Mesenchymal stem cell (in vitro differentiated cells and primary cell): ENCODE measurements around the gene CD27.

ENCODE experiments used
- DNase-seq: peaks from one replicate; pipeline ENCODE4 v3.0.0-alpha.2; 2013
- H2AFZ ChIP-seq: one replicate; pipeline ENCODE4 v1.6.1; 2013; ENCODE audit warnings: low read depth, mild to moderate bottlenecking, control low read depth, inconsistent platforms, low read length, moderate library complexity
- H2AK5ac ChIP-seq: 2 replicates; pipeline ENCODE4 v1.6.1; 2013; ENCODE audit warnings: low read length, moderate library complexity, mild to moderate bottlenecking, inconsistent platforms; ENCODE audit not compliant: severe bottlenecking
- H2BK120ac ChIP-seq: one replicate; pipeline ENCODE4 v1.6.1; 2013; ENCODE audit warnings: low read depth, mild to moderate bottlenecking, inconsistent platforms, low read length, moderate library complexity
- H2BK12ac ChIP-seq, 2 experiments: one replicate each; pipeline ENCODE4 v1.6.1; 2013; ENCODE audit warnings: inconsistent platforms in 2 of 2, low read length in 2 of 2, mild to moderate bottlenecking in 2 of 2, moderate library complexity in 2 of 2, control low read depth in 1 of 2
- H2BK15ac ChIP-seq: one replicate; pipeline ENCODE4 v1.6.1; 2013; ENCODE audit warnings: mild to moderate bottlenecking, low read depth, inconsistent platforms; ENCODE audit not compliant: poor library complexity, severe bottlenecking
- H2BK5ac ChIP-seq: 2 replicates; pipeline ENCODE4 v1.6.1; 2013; ENCODE audit warnings: low read depth, mild to moderate bottlenecking, low read length, control low read depth, inconsistent platforms; ENCODE audit not compliant: poor library complexity, severe bottlenecking
- H3K14ac ChIP-seq, 2 experiments: one replicate each; pipeline ENCODE4 v1.6.1; 2013; ENCODE audit warnings: inconsistent platforms in 2 of 2, low read length in 2 of 2, control low read depth in 1 of 2, mild to moderate bottlenecking in 1 of 2, moderate library complexity in 1 of 2
- H3K18ac ChIP-seq, 2 experiments: one replicate each; pipeline ENCODE4 v1.6.1; 2013; ENCODE audit warnings: inconsistent platforms in 2 of 2, low read length in 2 of 2, control low read depth in 1 of 2, low read depth in 1 of 2, mild to moderate bottlenecking in 1 of 2
- H3K23ac ChIP-seq, 2 experiments: one replicate each; pipeline ENCODE4 v1.6.1; 2013; ENCODE audit warnings: inconsistent platforms in 2 of 2, low read length in 2 of 2, mild to moderate bottlenecking in 2 of 2, moderate library complexity in 2 of 2, control low read depth in 1 of 2
- H3K27ac ChIP-seq: 2 replicates; pipeline ENCODE4 v1.5.1; 2013; ENCODE audit warnings: mild to moderate bottlenecking, moderate library complexity, low read length, control low read depth, inconsistent platforms; ENCODE audit not compliant: poor library complexity, severe bottlenecking
- H3K27me3 ChIP-seq, 2 experiments: 2 replicates each; pipeline versions ENCODE4 v1.6.1 to v1.7.0; 2013; ENCODE audit warnings: low read length in 2 of 2, mild to moderate bottlenecking in 2 of 2, moderate library complexity in 2 of 2, control low read depth in 1 of 2, inconsistent platforms in 1 of 2; ENCODE audit not compliant: control insufficient read depth in 1 of 2, insufficient read depth in 1 of 2
- H3K36me3 ChIP-seq, 2 experiments: 2 replicates each; pipeline versions ENCODE4 v1.6.1 to v1.7.0; 2013; ENCODE audit warnings: low read length in 2 of 2, control low read depth in 1 of 2, inconsistent platforms in 1 of 2, low read depth in 1 of 2, mild to moderate bottlenecking in 1 of 2; ENCODE audit not compliant: insufficient read depth in 2 of 2, control insufficient read depth in 1 of 2
- H3K4ac ChIP-seq, 2 experiments: one replicate each; pipeline ENCODE4 v1.6.1; 2013; ENCODE audit warnings: inconsistent platforms in 2 of 2, low read length in 2 of 2, mild to moderate bottlenecking in 2 of 2, moderate library complexity in 2 of 2, control low read depth in 1 of 2, low read depth in 1 of 2
- H3K4me1 ChIP-seq: 2 replicates; pipeline ENCODE4 v1.6.1; 2013; ENCODE audit warnings: low read depth, low read length, control low read depth; ENCODE audit not compliant: control insufficient read depth, insufficient read depth
- H3K4me2 ChIP-seq: 2 replicates; pipeline ENCODE4 v1.6.1; 2013; ENCODE audit warnings: low read length, mild to moderate bottlenecking, inconsistent platforms; ENCODE audit not compliant: poor library complexity, severe bottlenecking
- H3K4me3 ChIP-seq, 2 experiments: 2 replicates each; pipeline versions ENCODE4 v1.5.1 to v1.7.0; 2013; ENCODE audit warnings: low read length in 2 of 2, mild to moderate bottlenecking in 2 of 2, control low read depth in 1 of 2, low read depth in 1 of 2; ENCODE audit not compliant: insufficient read depth in 1 of 2
- H3K79me1 ChIP-seq: replicated peaks from 2 replicates; pipeline ENCODE4 v1.6.1; 2013; ENCODE audit warnings: mild to moderate bottlenecking, control low read depth, low read length, inconsistent platforms; ENCODE audit not compliant: poor library complexity, severe bottlenecking
- H3K9ac ChIP-seq: 2 replicates; pipeline ENCODE4 v1.7.0; 2013; ENCODE audit warnings: mild to moderate bottlenecking, low read length, moderate library complexity
- H3K9me3 ChIP-seq: 2 replicates; pipeline ENCODE4 v1.7.0; 2013; ENCODE audit warnings: mild to moderate bottlenecking, low read length; ENCODE audit not compliant: control insufficient read depth
- H4K8ac ChIP-seq: one replicate; pipeline ENCODE4 v1.6.1; 2013; ENCODE audit warnings: inconsistent platforms, mild to moderate bottlenecking, low read length, moderate library complexity
- H4K91ac ChIP-seq: one replicate; pipeline ENCODE4 v1.6.1; 2013; ENCODE audit warnings: mild to moderate bottlenecking, low read length, inconsistent platforms
- WGBS: methylation state at CpG from one replicate; pipeline ENCODE4 v1.1.7; 2013; ENCODE audit warnings: mixed read lengths; 5-methylcytosine and 5-hydroxymethylcytosine counted together

CD27 gene

GRCh38 chr12:6469609-6470374 is 25.0 kb downstream of the CD27 start:
- Histone ChIP-seq H3K4me2 (peak overlapping the region; percentile 69), H4K8ac (no peak overlapping the region), H2AFZ (peak overlapping the region; percentile 62), H4K91ac (no peak overlapping the region), H3K18ac (peak overlapping the region in 1 of 2 experiments; percentile 79), H3K14ac (peak overlapping the region in 1 of 2 experiments; percentile 89), H2BK15ac (no peak overlapping the region), H3K4ac (no peak overlapping the region), H3K79me1 (peaks cover 15% of the 10 kb centered on the region), H3K9ac (peak overlapping the region; percentile 89), H3K36me3 (peaks cover 7 to 16% of the 10 kb centered on the region in 2 experiments), H3K23ac (no peak overlapping the region), H2BK120ac (no peak overlapping the region), H2BK12ac (no peak overlapping the region), H3K4me3 (peak overlapping the region; percentile 65 to 90), H3K27me3 (no peaks in the 10 kb centered on the region), H3K27ac (no peak overlapping the region), H2BK5ac (no peak overlapping the region), H2AK5ac (no peak overlapping the region), H3K4me1 (peaks cover 7% of the 10 kb centered on the region), H3K9me3 (no peaks in the 10 kb centered on the region)
- DNase-seq, result peak; percentile 10
- 31% methylated on average over 12 of the region's 16 CpGs for WGBS

DNA sequence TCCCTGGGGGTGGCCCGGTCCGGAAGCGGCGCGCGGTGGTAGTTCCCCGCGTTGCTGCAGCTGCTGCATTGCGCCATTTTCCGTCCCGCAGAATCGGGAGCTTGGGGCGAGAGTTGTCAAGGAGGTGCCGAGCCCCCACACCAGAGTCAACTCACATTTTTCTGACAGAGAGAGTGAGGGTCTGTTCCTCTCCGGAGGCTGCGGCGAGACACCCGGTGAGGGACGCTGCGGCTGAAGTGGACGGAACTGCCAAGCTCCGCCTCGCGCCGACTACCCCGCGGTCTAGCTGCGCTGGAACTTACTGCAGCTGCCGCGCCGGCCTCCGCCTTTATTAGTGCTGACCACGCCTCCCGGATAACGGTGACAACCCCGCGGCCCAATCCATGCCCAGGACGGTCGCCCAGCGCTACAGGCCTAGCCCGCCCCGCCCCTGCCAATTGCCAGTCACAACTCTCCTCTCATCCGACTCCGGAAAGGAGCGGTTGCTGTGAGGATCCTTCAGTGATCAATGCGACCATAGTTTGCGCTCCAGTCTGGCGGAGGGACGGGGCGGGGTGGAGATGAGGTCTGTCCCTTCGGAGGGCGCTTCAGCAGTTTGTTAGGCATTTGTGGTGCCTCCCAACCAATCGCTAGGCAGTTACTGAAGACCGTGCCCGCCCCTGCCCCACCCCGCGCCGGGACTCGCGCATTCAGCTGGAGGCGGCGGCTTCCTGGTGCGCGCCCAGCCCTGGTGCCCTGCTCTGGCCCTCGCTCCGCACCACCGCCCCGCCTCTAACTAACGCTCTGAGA is 25.8 kb downstream of the CD27 start, which contains the start of gene VAMP1:
Gene VAMP1 (minus strand): TSS at position 303 of the 789 bp plus-strand sequence. CDS start 146 bp downstream, at position 157.
- Histone ChIP-seq H3K27me3 (no peaks in the 10 kb centered on the region), H3K36me3 (peaks cover 7 to 11% of the 10 kb centered on the region in 2 experiments), H3K4me1 (peaks cover 7% of the 10 kb centered on the region), H2BK5ac (peak within 1 kb of the TSS; percentile 84), H3K4ac (peak within 1 kb of the TSS in 1 of 2 experiments; percentile 86), H3K18ac (peak within 1 kb of the TSS; percentile 79 to 81), H4K8ac (peak within 1 kb of the TSS; percentile 75), H3K4me2 (peak within 1 kb of the TSS; percentile 88), H2BK120ac (peak within 1 kb of the TSS; percentile 68), H2AK5ac (peak within 1 kb of the TSS; percentile 22), H3K27ac (peak within 1 kb of the TSS; percentile 92), H4K91ac (peak within 1 kb of the TSS; percentile 78), H3K79me1 (peaks cover 15% of the 10 kb centered on the region), H3K9ac (peak within 1 kb of the TSS; percentile 89), H3K9me3 (no peaks in the 10 kb centered on the region), H2BK12ac (peak within 1 kb of the TSS; percentile 50 to 63), H2BK15ac (peak within 1 kb of the TSS; percentile 31), H3K14ac (peak within 1 kb of the TSS in 1 of 2 experiments; percentile 89), H3K23ac (no peak within 1 kb of the TSS), H3K4me3 (peak within 1 kb of the TSS; percentile 65 to 90), H2AFZ (peak within 1 kb of the TSS; percentile 62)
- DNase-seq, result peak; percentile 99
- under 1% methylated on average over 64 of the region's 69 CpGs for WGBS

- H3K36me3 ChIP-seq, result no peaks in the 10 kb centered on the region
- H3K9ac ChIP-seq, result peak overlapping the region; percentile 89
- H3K27me3 ChIP-seq, result no peaks in the 10 kb centered on the region
- no peak overlapping the region for H4K8ac ChIP-seq
- no peak overlapping the region for H2BK5ac ChIP-seq
- no peak overlapping the region for H3K14ac ChIP-seq
- no peak overlapping the region for H3K4me2 ChIP-seq
- no peak overlapping the region for H3K23ac ChIP-seq
- no peak overlapping the region for H4K91ac ChIP-seq
- no peak overlapping the region for H2BK12ac ChIP-seq
- peaks cover 7% of the 10 kb centered on the region for H3K4me1 ChIP-seq
- DNase-seq, result peak; percentile 35
- peaks cover 7% of the 10 kb centered on the region for H3K79me1 ChIP-seq
- no peak overlapping the region for H2BK15ac ChIP-seq
- H3K4ac ChIP-seq, result no peak overlapping the region
- H2AK5ac ChIP-seq, result no peak overlapping the region
- H2BK120ac ChIP-seq, result no peak overlapping the region
- H3K9me3 ChIP-seq, result no peaks in the 10 kb centered on the region
- H3K4me3 ChIP-seq, result no peak overlapping the region
- H3K18ac ChIP-seq, result no peak overlapping the region
- H2AFZ ChIP-seq, result no peak overlapping the region
- no peak overlapping the region for H3K27ac ChIP-seq
- 100% methylated on average over 1 of the region's 1 CpG for whole genome bisulfite sequencing
Measured at GRCh38 chr12:6471989-6472360, 27.2 kb downstream of the CD27 start.

DNA sequence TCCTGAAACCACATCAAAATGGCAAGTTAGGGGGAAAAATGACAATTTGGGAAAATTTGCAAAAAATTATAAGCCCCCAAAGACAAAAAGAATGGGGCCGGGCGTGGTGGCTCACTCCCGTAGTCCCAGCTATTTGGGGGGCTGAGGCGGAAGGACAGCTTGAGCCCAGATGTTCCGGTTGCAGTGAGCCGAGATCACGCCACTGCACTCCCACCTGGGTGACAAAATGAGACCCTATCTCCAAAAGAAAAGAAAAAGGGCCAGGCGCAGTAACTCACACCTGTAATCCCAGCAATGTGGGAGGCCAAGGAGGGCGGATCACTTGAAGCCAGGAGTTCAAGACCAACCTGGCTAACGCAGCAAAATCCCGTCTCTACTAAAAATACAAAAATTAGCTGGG is 27.7 kb downstream of the CD27 start:
- Histone ChIP-seq H3K4me3 (no peak overlapping the region), H3K14ac (no peak overlapping the region), H3K4me1 (peaks cover 7% of the 10 kb centered on the region), H4K8ac (no peak overlapping the region), H3K9ac (peak overlapping the region; percentile 13), H4K91ac (no peak overlapping the region), H3K27ac (no peak overlapping the region), H3K36me3 (no peaks in the 10 kb centered on the region), H2BK120ac (no peak overlapping the region), H3K9me3 (no peaks in the 10 kb centered on the region), H2AFZ (no peak overlapping the region), H3K27me3 (no peaks in the 10 kb centered on the region), H2BK12ac (no peak overlapping the region), H2BK15ac (no peak overlapping the region), H3K79me1 (peaks cover 7% of the 10 kb centered on the region), H3K4me2 (no peak overlapping the region), H3K4ac (no peak overlapping the region), H2AK5ac (no peak overlapping the region), H3K18ac (no peak overlapping the region), H2BK5ac (no peak overlapping the region), H3K23ac (no peak overlapping the region)
- DNase-seq, result no peak
- WGBS, result 93% methylated on average over 11 of the region's 11 CpGs
